Brain microvascular endothelial cell (primary cell): ENCODE data around the gene DLGAP1.
A peak's percentile ranks its signal among the peaks of the same experiment; 100 is the strongest.

Experiments used
- DNase-seq: peaks from one replicate; pipeline ENCODE4 v3.0.0-alpha.2; 2020
- H3K27ac ChIP-seq: fragments of 250-450 bp; sonication (Bioruptor Pico); 2 replicates; pipeline ENCODE4 v1.5.1; 2020; ENCODE audit warnings: mild to moderate bottlenecking, moderate library complexity
- H3K27me3 ChIP-seq: fragments of 250-450 bp; sonication (Bioruptor Pico); replicated peaks from 2 replicates; pipeline ENCODE4 v1.5.1; 2020; ENCODE audit warnings: mild to moderate bottlenecking
- H3K36me3 ChIP-seq: fragments of 250-450 bp; sonication (Bioruptor Pico); replicated peaks from 2 replicates; pipeline ENCODE4 v1.5.1; 2020; ENCODE audit warnings: mild to moderate bottlenecking
- H3K4me3 ChIP-seq: 2 replicates; pipeline ENCODE4 v1.5.1; 2011; ENCODE audit warnings: low read depth, mild to moderate bottlenecking, control low read depth, low read length, moderate library complexity
- CTCF ChIP-seq: IDR thresholded peaks from 2 replicates; pipeline ENCODE4 v1.5.1; 2011; ENCODE audit warnings: low read depth, mild to moderate bottlenecking, moderate library complexity, low read length, control low read depth, inconsistent platforms; ENCODE audit errors: missing control alignments
- in situ Hi-C: cut with HindIII; loops from 2 replicates; pipeline ENCODE4 v1.10.0; 2017; ENCODE audit warnings: low sequenced_read_pairs, low pct_ligation_motif_present

Gene DLGAP1

GRCh38 chr18:3529601-3530000 lies 925.5 kb downstream of the DLGAP1 start:
- no peak for TF ChIP-seq CTCF
- H3K4me3 ChIP-seq = no peak overlapping the region
- no peaks in the 10 kb centered on the region for H3K36me3 ChIP-seq
- DNase-seq = no peak
- no peak overlapping the region for H3K27ac ChIP-seq
- no peaks in the 10 kb centered on the region for H3K27me3 ChIP-seq
- in situ Hi-C loops = no loop called here

- DNase-seq = no peak
- TF ChIP-seq CTCF = no peak
- no peaks in the 10 kb centered on the region for H3K36me3 ChIP-seq
- in situ Hi-C loops = no loop called here
- no peak overlapping the region for H3K4me3 ChIP-seq
- no peaks in the 10 kb centered on the region for H3K27me3 ChIP-seq
- no peak overlapping the region for H3K27ac ChIP-seq
Measured at GRCh38 chr18:3529077-3529476, 926.0 kb downstream of the DLGAP1 start.

GRCh38 chr18:3528231-3528630 lies 926.9 kb downstream of the DLGAP1 start:
- Histone ChIP-seq H3K36me3 (no peaks in the 10 kb centered on the region), H3K4me3 (no peak overlapping the region), H3K27ac (no peak overlapping the region), H3K27me3 (no peaks in the 10 kb centered on the region)
- TF ChIP-seq CTCF = no peak
- in situ Hi-C loops = no loop called here
- no peak for DNase-seq

- Histone ChIP-seq H3K27ac (no peak overlapping the region), H3K36me3 (no peaks in the 10 kb centered on the region), H3K4me3 (no peak overlapping the region), H3K27me3 (no peaks in the 10 kb centered on the region)
- no peak for TF ChIP-seq CTCF
- in situ Hi-C loops = no loop called here
- peak; percentile 57 for DNase-seq
Measured at GRCh38 chr18:3526421-3527354, 928.4 kb downstream of the DLGAP1 start.

GRCh38 chr18:3525870-3526420 lies 929.2 kb downstream of the DLGAP1 start:
- TF ChIP-seq CTCF = no peak
- Histone ChIP-seq H3K27me3 (no peaks in the 10 kb centered on the region), H3K27ac (no peak overlapping the region), H3K4me3 (no peak overlapping the region), H3K36me3 (no peaks in the 10 kb centered on the region)
- DNase-seq = no peak
- in situ Hi-C loops = no loop called here
